CMK (cell line): Measurements from ENCODE around the gene PHIP.
"Not testable (repeated sequence)": the region's sequence is repeated elsewhere in the genome, so short reads cannot be mapped to it uniquely, and the experiment has no call there.

Experiments used
- DNase-seq: peaks from one replicate; pipeline ENCODE4 v3.0.0-alpha.2; 2010; ENCODE audit warnings: low read depth

Gene PHIP

GRCh38 chr6:78921168-78921567, 156.9 kb downstream of the PHIP start:
- DNase-seq, result not testable (repeated sequence)

- DNase-seq, result no peak
Measured at GRCh38 chr6:78917788-78918187, 160.3 kb downstream of the PHIP start.

GRCh38 chr6:78916411-78916810, 161.6 kb downstream of the PHIP start:
- DNase-seq, result no peak

GRCh38 chr6:78911218-78911940, 166.7 kb downstream of the PHIP start:
- DNase-seq, result no peak

GRCh38 chr6:78910591-78911171, 167.4 kb downstream of the PHIP start:
- no peak for DNase-seq

- no peak for DNase-seq
Measured at GRCh38 chr6:78910010-78910409, 168.0 kb downstream of the PHIP start.

GRCh38 chr6:78909391-78909790, 168.7 kb downstream of the PHIP start:
- no peak for DNase-seq

- DNase-seq, result no peak
Measured at GRCh38 chr6:78908621-78909020, 169.4 kb downstream of the PHIP start.

- DNase-seq, result no peak
Measured at GRCh38 chr6:78896227-78896626, 181.8 kb downstream of the PHIP start.

- DNase-seq, result not testable (repeated sequence)
Measured at GRCh38 chr6:78889901-78890300, 188.2 kb downstream of the PHIP start.
